ENCODE results near the gene PATZ1. TPM values are rescaled to one million over a fixed set of nuclear protein-coding genes. Genes with fewer than 3 reads are reported as not detected.

Gene PATZ1
- polyA plus RNA-seq, 2 of the 4 experiments (the other 2 are of a cell fraction) = 16.4 to 18.2 TPM

DNA sequence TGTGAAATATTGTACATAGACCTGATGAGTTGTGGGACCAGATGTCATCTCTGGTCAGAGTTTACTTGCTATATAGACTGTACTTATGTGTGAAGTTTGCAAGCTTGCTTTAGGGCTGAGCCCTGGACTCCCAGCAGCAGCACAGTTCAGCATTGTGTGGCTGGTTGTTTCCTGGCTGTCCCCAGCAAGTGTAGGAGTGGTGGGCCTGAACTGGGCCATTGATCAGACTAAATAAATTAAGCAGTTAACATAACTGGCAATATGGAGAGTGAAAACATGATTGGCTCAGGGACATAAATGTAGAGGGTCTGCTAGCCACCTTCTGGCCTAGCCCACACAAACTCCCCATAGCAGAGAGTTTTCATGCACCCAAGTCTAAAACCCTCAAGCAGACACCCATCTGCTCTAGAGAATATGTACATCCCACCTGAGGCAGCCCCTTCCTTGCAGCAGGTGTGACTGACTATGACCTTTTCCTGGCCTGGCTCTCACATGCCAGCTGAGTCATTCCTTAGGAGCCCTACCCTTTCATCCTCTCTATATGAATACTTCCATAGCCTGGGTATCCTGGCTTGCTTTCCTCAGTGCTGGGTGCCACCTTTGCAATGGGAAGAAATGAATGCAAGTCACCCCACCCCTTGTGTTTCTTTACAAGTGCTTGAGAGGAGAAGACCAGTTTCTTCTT is 66.2 kb downstream of the PATZ1 start:
- CTCF ChIA-PET = no interaction called here
- no peak for DNase-seq (ENCODE audit: low read depth in 1 of 2, low spot score in 1 of 2)
- FAIRE-seq = no peak

DNA sequence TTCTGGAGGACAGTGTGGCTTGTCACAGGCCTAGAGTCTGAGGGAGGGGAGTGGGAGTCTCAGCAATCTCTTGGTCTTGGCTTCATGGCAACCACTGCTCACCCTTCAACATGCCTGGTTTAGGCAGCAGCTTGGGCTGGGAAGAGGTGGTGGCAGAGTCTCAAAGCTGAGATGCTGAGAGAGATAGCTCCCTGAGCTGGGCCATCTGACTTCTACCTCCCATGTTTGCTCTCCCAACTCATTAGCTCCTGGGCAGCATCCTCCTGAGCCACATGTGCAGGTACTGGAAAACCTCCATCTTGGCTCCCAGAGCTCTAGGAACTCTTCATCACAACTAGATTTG is 66.8 kb downstream of the PATZ1 start:
- POLR2A ChIA-PET = no interaction called here

More for the DNA sequence above, 66.2 kb downstream of the PATZ1 start:
- H3K4me1 ChIP-seq = no peaks in the 10 kb centered on the region
- H3K9me3 ChIP-seq = no peaks in the 10 kb centered on the region
- no peak overlapping the region for H3K4me2 ChIP-seq
- no peak overlapping the region for H3K27ac ChIP-seq
- ATAC-seq = no peak
- no peak overlapping the region for H3K4me3 ChIP-seq
- TF ChIP-seq FOSB (CRISPR knock-in tag; IDR thresholded peaks at IDR 0.05) = no peak
- TF ChIP-seq NPAS2 (CRISPR knock-in tag; IDR thresholded peaks at IDR 0.05; ENCODE audit: borderline replicate concordance) = no peak
- TF ChIP-seq, protein P1, sequence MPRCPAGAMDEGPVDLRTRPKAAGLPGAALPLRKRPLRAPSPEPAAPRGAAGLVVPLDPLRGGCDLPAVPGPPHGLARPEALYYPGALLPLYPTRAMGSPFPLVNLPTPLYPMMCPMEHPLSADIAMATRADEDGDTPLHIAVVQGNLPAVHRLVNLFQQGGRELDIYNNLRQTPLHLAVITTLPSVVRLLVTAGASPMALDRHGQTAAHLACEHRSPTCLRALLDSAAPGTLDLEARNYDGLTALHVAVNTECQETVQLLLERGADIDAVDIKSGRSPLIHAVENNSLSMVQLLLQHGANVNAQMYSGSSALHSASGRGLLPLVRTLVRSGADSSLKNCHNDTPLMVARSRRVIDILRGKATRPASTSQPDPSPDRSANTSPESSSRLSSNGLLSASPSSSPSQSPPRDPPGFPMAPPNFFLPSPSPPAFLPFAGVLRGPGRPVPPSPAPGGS (IDR thresholded peaks at IDR 0.05) = no peak
- TF ChIP-seq RNF2 (IDR thresholded peaks at IDR 0.05; ENCODE audit: borderline replicate concordance, low read depth) = no peak
- TF ChIP-seq NFE2L2 (conservative IDR thresholded peaks at IDR 0.05; ENCODE audit: low read length) = no peak
- TF ChIP-seq CEBPB (IDR thresholded peaks at IDR 0.05) = no peak
- TF ChIP-seq, protein P2, sequence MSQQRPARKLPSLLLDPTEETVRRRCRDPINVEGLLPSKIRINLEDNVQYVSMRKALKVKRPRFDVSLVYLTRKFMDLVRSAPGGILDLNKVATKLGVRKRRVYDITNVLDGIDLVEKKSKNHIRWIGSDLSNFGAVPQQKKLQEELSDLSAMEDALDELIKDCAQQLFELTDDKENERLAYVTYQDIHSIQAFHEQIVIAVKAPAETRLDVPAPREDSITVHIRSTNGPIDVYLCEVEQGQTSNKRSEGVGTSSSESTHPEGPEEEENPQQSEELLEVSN (IDR thresholded peaks at IDR 0.05; ENCODE audit: borderline replicate concordance, low read depth) = no peak
- POLR2A ChIA-PET = no interaction called here

DNA sequence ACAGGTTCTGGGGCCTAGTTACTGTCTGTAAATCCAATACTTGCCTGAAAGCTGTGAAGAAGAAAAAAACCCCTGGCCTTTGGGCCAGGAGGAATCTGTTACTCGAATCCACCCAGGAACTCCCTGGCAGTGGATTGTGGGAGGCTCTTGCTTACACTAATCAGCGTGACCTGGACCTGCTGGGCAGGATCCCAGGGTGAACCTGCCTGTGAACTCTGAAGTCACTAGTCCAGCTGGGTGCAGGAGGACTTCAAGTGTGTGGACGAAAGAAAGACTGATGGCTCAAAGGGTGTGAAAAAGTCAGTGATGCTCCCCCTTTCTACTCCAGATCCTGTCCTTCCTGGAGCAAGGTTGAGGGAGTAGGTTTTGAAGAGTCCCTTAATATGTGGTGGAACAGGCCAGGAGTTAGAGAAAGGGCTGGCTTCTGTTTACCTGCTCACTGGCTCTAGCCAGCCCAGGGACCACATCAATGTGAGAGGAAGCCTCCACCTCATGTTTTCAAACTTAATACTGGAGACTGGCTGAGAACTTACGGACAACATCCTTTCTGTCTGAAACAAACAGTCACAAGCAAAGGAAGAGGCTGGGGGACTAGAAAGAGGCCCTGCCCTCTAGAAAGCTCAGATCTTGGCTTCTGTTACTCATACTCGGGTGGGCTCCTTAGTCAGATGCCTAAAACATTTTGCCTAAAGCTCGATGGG is 67.4 kb downstream of the PATZ1 start:
- Histone ChIP-seq H3K4me3 (no peak overlapping the region), H3K27ac (no peak overlapping the region), H3K9me3 (no peaks in the 10 kb centered on the region), H3K4me1 (no peaks in the 10 kb centered on the region), H3K4me2 (no peak overlapping the region)
- ATAC-seq = no peak
- CTCF ChIA-PET = interaction anchor here (0.6 to 2.2 kb wide), 4 partner anchors 11 to 194 kb away, joined by 3 to 7 read pairs (median 4); partner anchors contain the start of genes PIK3IP1 and SELENOM
- TF ChIP-seq RFX5 (IDR thresholded peaks at IDR 0.05) (no peak), JUNB (IDR thresholded peaks at IDR 0.05) (no peak), ESRRA (IDR thresholded peaks at IDR 0.05; ENCODE audit: borderline replicate concordance, low read length) (no peak), CHD2 (IDR thresholded peaks at IDR 0.05; ENCODE audit: low read length, partially characterized antibody) (no peak), SMC3 (IDR thresholded peaks at IDR 0.05) (no peak), RAD21 (conservative IDR thresholded peaks at IDR 0.05 in 1 of 2, IDR thresholded peaks at IDR 0.05 in 1 of 2) (no peak), NPAS2 (CRISPR knock-in tag; IDR thresholded peaks at IDR 0.05; ENCODE audit: borderline replicate concordance) (no peak), GATA3 (IDR thresholded peaks at IDR 0.05; ENCODE audit: borderline replicate concordance) (no peak), MYC (IDR thresholded peaks at IDR 0.05; ENCODE audit: borderline replicate concordance, low read length) (no peak), FOXS1 (CRISPR knock-in tag; IDR thresholded peaks at IDR 0.05) (no peak)
- TF ChIP-seq, protein P1 (IDR thresholded peaks at IDR 0.05) = no peak
- TF ChIP-seq, protein P3, sequence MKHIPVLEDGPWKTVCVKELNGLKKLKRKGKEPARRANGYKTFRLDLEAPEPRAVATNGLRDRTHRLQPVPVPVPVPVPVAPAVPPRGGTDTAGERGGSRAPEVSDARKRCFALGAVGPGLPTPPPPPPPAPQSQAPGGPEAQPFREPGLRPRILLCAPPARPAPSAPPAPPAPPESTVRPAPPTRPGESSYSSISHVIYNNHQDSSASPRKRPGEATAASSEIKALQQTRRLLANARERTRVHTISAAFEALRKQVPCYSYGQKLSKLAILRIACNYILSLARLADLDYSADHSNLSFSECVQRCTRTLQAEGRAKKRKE (CRISPR knock-in tag; IDR thresholded peaks at IDR 0.05; ENCODE audit: low read depth) = no peak
- WGBS (ENCODE audit: missing lambda C conversion rate) = 85% methylated on average over 6 of the region's 6 CpGs
- FAIRE-seq = no peak
- POLR2A ChIA-PET = no interaction called here
- DNase-seq (ENCODE audit: low read depth in 1 of 2, low spot score in 1 of 2) = no peak

More for the DNA sequence above, 66.8 kb downstream of the PATZ1 start:
- CTCF ChIA-PET = no interaction called here
- Histone ChIP-seq H3K9me3 (no peaks in the 10 kb centered on the region), H3K4me3 (no peak overlapping the region), H3K4me1 (no peaks in the 10 kb centered on the region), H3K27ac (no peak overlapping the region), H3K4me2 (no peak overlapping the region)
- no peak for ATAC-seq
- DNase-seq (ENCODE audit: low read depth in 1 of 2, low spot score in 1 of 2) = no peak
- TF ChIP-seq HOXA7 (CRISPR knock-in tag; IDR thresholded peaks at IDR 0.05) (no peak), HEYL (CRISPR knock-in tag; IDR thresholded peaks at IDR 0.05) (no peak), MYC (IDR thresholded peaks at IDR 0.05; ENCODE audit: borderline replicate concordance, low read length) (no peak), KDM5A (IDR thresholded peaks at IDR 0.05) (no peak), GATA3 (IDR thresholded peaks at IDR 0.05; ENCODE audit: borderline replicate concordance) (no peak)
- TF ChIP-seq, protein P4, sequence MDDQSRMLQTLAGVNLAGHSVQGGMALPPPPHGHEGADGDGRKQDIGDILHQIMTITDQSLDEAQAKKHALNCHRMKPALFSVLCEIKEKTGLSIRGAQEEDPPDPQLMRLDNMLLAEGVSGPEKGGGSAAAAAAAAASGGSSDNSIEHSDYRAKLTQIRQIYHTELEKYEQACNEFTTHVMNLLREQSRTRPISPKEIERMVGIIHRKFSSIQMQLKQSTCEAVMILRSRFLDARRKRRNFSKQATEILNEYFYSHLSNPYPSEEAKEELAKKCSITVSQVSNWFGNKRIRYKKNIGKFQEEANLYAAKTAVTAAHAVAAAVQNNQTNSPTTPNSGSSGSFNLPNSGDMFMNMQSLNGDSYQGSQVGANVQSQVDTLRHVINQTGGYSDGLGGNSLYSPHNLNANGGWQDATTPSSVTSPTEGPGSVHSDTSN (IDR thresholded peaks at IDR 0.05) = no peak
- FAIRE-seq = no peak

Measured in A549 (cell line).